ENCODE results near the gene HES3. TPM values are rescaled to one million over a fixed set of nuclear protein-coding genes. Genes with fewer than 3 reads are reported as not detected.
A peak's percentile ranks its signal among the peaks of the same experiment; 100 is the strongest.

Gene HES3
- polyA plus RNA-seq, 1 experiment, result not detected

GRCh38 chr1:6246497-6247467 lies 2.8 kb downstream of the HES3 start:
- H3K4me3 ChIP-seq (ENCODE audit: low read depth, low read length), result no peak overlapping the region
- H3K27me3 ChIP-seq (ENCODE audit: control insufficient read depth, insufficient read depth, low read length), result peaks cover 19% of the 10 kb centered on the region
- ChIA-PET POLR2A (no interaction called here), CTCF (interaction anchor here (0.5 to 9.1 kb wide), 65 partner anchors 9 to 736 kb away, joined by 3 to 264 read pairs (median 5); partner anchors contain the start of genes ICMT and RPL22)
- H3K36me3 ChIP-seq (ENCODE audit: control insufficient read depth, insufficient read depth, low read length), result no peaks in the 10 kb centered on the region; the same call in 1 of the 2 replicates
- no peak for DNase-seq (ENCODE audit: low read depth)
- TF ChIP-seq CTCF (IDR thresholded peaks at IDR 0.05; ENCODE audit: insufficient read depth, low read depth, low read length), result peak; percentile 90

- H3K27me3 ChIP-seq (ENCODE audit: control insufficient read depth, insufficient read depth, low read length), result peaks cover 18% of the 10 kb centered on the region
- ChIA-PET CTCF (interaction anchor here (0.7 to 9.1 kb wide), 38 partner anchors 8 to 229 kb away, joined by 3 to 264 read pairs (median 5); partner anchors contain the start of gene ICMT), POLR2A (no interaction called here)
- H3K36me3 ChIP-seq (ENCODE audit: control insufficient read depth, insufficient read depth, low read length), result no peaks in the 10 kb centered on the region; the same call in 1 of the 2 replicates
- no peak for DNase-seq (ENCODE audit: low read depth)
- no peak overlapping the region for H3K4me3 ChIP-seq (ENCODE audit: low read depth, low read length)
- no peak for TF ChIP-seq CTCF (IDR thresholded peaks at IDR 0.05; ENCODE audit: insufficient read depth, low read depth, low read length)
Observed at GRCh38 chr1:6247651-6248050, 3.7 kb downstream of the HES3 start.

- no peak overlapping the region for H3K4me3 ChIP-seq (ENCODE audit: low read depth, low read length)
- CTCF ChIA-PET, result interaction anchor here (0.7 to 9.1 kb wide), 13 partner anchors 13 to 228 kb away, joined by 3 to 264 read pairs (median 3); partner anchors contain the start of gene ICMT
- no peaks in the 10 kb centered on the region; the same call in 1 of the 2 replicates for H3K36me3 ChIP-seq (ENCODE audit: control insufficient read depth, insufficient read depth, low read length)
- POLR2A ChIA-PET, result no interaction called here
- no peak for TF ChIP-seq CTCF (IDR thresholded peaks at IDR 0.05; ENCODE audit: insufficient read depth, low read depth, low read length)
- DNase-seq (ENCODE audit: low read depth), result no peak
- H3K27me3 ChIP-seq (ENCODE audit: control insufficient read depth, insufficient read depth, low read length), result peaks cover 12% of the 10 kb centered on the region
Observed at GRCh38 chr1:6248161-6248776, 4.3 kb downstream of the HES3 start.

- peaks cover 6% of the 10 kb centered on the region for H3K27me3 ChIP-seq (ENCODE audit: control insufficient read depth, insufficient read depth, low read length)
- ChIA-PET CTCF (interaction anchor here (0.8 to 9.1 kb wide), 4 partner anchors 91 to 196 kb away, joined by 3 to 264 read pairs (median 4); no protein-coding TSS in a partner anchor), POLR2A (no interaction called here)
- H3K36me3 ChIP-seq (ENCODE audit: control insufficient read depth, insufficient read depth, low read length), result no peaks in the 10 kb centered on the region; the same call in 1 of the 2 replicates
- DNase-seq (ENCODE audit: low read depth), result no peak
- TF ChIP-seq CTCF (IDR thresholded peaks at IDR 0.05; ENCODE audit: insufficient read depth, low read depth, low read length), result no peak
- peak overlapping the region; percentile 21 for H3K4me3 ChIP-seq (ENCODE audit: low read depth, low read length)
Observed at GRCh38 chr1:6248932-6249738, 5.2 kb downstream of the HES3 start.
